Fibroblast of lung (primary cell): ENCODE data around the gene HOXD9. TPM values are rescaled to one million over a fixed set of nuclear protein-coding genes. Genes with fewer than 3 reads are reported as not detected.

Experiments
- DNase-seq, 2 donors: peaks; one replicate each; pipeline versions ENCODE4 v3.0.0 to v3.0.0-alpha.2; 2010; ENCODE audit warnings: low read depth in 2 of 2
- H2AFZ ChIP-seq: 2 replicates; pipeline ENCODE4 v1.5.1; 2012; ENCODE audit warnings: low read length, control low read depth, inconsistent platforms
- H3K27ac ChIP-seq: 2 replicates; pipeline ENCODE4 v1.5.1; 2011; ENCODE audit warnings: low read length, control low read depth; ENCODE audit not compliant: insufficient read depth
- H3K27me3 ChIP-seq: 2 replicates; pipeline ENCODE4 v1.5.1; 2011; ENCODE audit warnings: mild to moderate bottlenecking, low read length; ENCODE audit not compliant: control insufficient read depth, insufficient read depth
- H3K36me3 ChIP-seq: 2 replicates; pipeline ENCODE4 v1.5.1; 2011; ENCODE audit warnings: low read length; ENCODE audit not compliant: control insufficient read depth, insufficient read depth
- H3K4me1 ChIP-seq: 2 replicates; pipeline ENCODE4 v1.5.1; 2011; ENCODE audit warnings: low read length; ENCODE audit not compliant: control insufficient read depth, insufficient read depth; ENCODE audit errors: extremely low read depth
- H3K4me2 ChIP-seq: 2 replicates; pipeline ENCODE4 v1.5.1; 2011; ENCODE audit warnings: low read length, control low read depth; ENCODE audit not compliant: insufficient read depth; ENCODE audit errors: extremely low read depth
- H3K4me3 ChIP-seq, 4 experiments: fragments of 200-600 bp in 1 of 4; sonication (generic) in 1 of 4; replicated peaks in 1 of 4; 2 replicates each; pipeline ENCODE4 v1.5.1; 2011 to 2016; ENCODE audit warnings: low read length in 4 of 4, low read depth in 3 of 4, mild to moderate bottlenecking in 3 of 4, control low read depth in 2 of 4, inconsistent platforms in 1 of 4, mixed read lengths in 1 of 4; ENCODE audit not compliant: insufficient read depth in 1 of 4; ENCODE audit errors: control extremely low read depth in 1 of 4
- H3K79me2 ChIP-seq: 2 replicates; pipeline ENCODE4 v1.5.1; 2012; ENCODE audit warnings: mild to moderate bottlenecking, low read length, inconsistent platforms; ENCODE audit not compliant: control insufficient read depth, insufficient read depth
- H3K9ac ChIP-seq: 2 replicates; pipeline ENCODE4 v1.5.1; 2011; ENCODE audit warnings: mild to moderate bottlenecking, low read length, control low read depth; ENCODE audit not compliant: insufficient read depth
- H3K9me3 ChIP-seq: 2 replicates; pipeline ENCODE4 v1.5.1; 2012; ENCODE audit warnings: low read depth, low read length; ENCODE audit not compliant: control insufficient read depth, insufficient read depth
- H4K20me1 ChIP-seq: 2 replicates; pipeline ENCODE4 v1.5.1; 2011; ENCODE audit warnings: low read length; ENCODE audit not compliant: control insufficient read depth, insufficient read depth; ENCODE audit errors: extremely low read depth
- CTCF ChIP-seq, 2 donors: IDR thresholded peaks in 1 of 2; conservative IDR thresholded peaks in 1 of 2; 1 replicate in 1 of 2; 2 replicates in 1 of 2; pipeline ENCODE4 v1.5.1; 2011 to 2012; ENCODE audit warnings: low read length in 2 of 2, control low read depth in 1 of 2, inconsistent platforms in 1 of 2, low read depth in 1 of 2, mild to moderate bottlenecking in 1 of 2
- EZH2 ChIP-seq: IDR thresholded peaks from 2 replicates; pipeline ENCODE4 v1.5.1; 2012; ENCODE audit warnings: low read length, control low read depth, mild to moderate bottlenecking; ENCODE audit errors: missing control alignments
- polyA plus RNA-seq, 2 donors: library from polyadenylated mRNA; depleted of rRNA in 1 of 2; stranded (reverse) in 1 of 2; unstranded in 1 of 2; fragments of >200 nt; gene quantifications; 2 replicates each; pipeline ENCODE4 v1.2.1, GENCODE V29; 2011 to 2012; ENCODE audit warnings: missing spikeins in 1 of 2
- total RNA-seq: library from RNA; depleted of rRNA; stranded (reverse); fragments of >200 nt; gene quantifications from 2 replicates; pipeline ENCODE4 v1.2.1, GENCODE V29; 2014

Gene HOXD9
- total and polyA plus RNA-seq, 2 donors (not counting 1 experiment from before 2014, with no cell fraction given): not detected

- no peak for DNase-seq
- no peak overlapping the region for H3K4me2 ChIP-seq
- TF ChIP-seq CTCF (conservative IDR thresholded peaks at IDR 0.05 in 1 of 2, IDR thresholded peaks at IDR 0.05 in 1 of 2; ENCODE audit: low read depth in 1 of 2, low read length in 2 of 2): no peak
- TF ChIP-seq EZH2: peak; percentile 87
- no peaks in the 10 kb centered on the region for H3K36me3 ChIP-seq
- H4K20me1 ChIP-seq: no peaks in the 10 kb centered on the region
- H3K9me3 ChIP-seq: no peaks in the 10 kb centered on the region
- H3K27me3 ChIP-seq: peaks cover 75% of the 10 kb centered on the region
- H3K9ac ChIP-seq: no peak overlapping the region
- no peaks in the 10 kb centered on the region for H3K4me1 ChIP-seq
- no peak overlapping the region for H3K27ac ChIP-seq
- no peak overlapping the region for H3K4me3 ChIP-seq
- H3K79me2 ChIP-seq: no peaks in the 10 kb centered on the region
- no peak overlapping the region for H2AFZ ChIP-seq
These were observed 16.6 kb upstream of the HOXD9 start for GRCh38 chr2:176105730-176106580.

- no peak within 1 kb of the TSS for H3K4me2 ChIP-seq
- TF ChIP-seq EZH2 (peak; percentile 99), CTCF (conservative IDR thresholded peaks at IDR 0.05 in 1 of 2, IDR thresholded peaks at IDR 0.05 in 1 of 2; ENCODE audit: low read depth in 1 of 2, low read length in 2 of 2) (no peak)
- no peak within 1 kb of the TSS for H3K9ac ChIP-seq
- no peaks in the 10 kb centered on the region for H3K9me3 ChIP-seq
- no peaks in the 10 kb centered on the region for H3K4me1 ChIP-seq
- peaks cover 75% of the 10 kb centered on the region for H3K27me3 ChIP-seq
- H2AFZ ChIP-seq: no peak within 1 kb of the TSS
- no peaks in the 10 kb centered on the region for H4K20me1 ChIP-seq
- no peak within 1 kb of the TSS for H3K4me3 ChIP-seq
- H3K36me3 ChIP-seq: no peaks in the 10 kb centered on the region
- H3K79me2 ChIP-seq: no peaks in the 10 kb centered on the region
- peak in 1 of 2 donors; percentile 9 for DNase-seq
- no peak within 1 kb of the TSS for H3K27ac ChIP-seq
These were observed 15.7 kb upstream of the HOXD9 start, which contains the start of gene HOXD11 for GRCh38 chr2:176106581-176107539. Gene HOXD11, plus strand, starts transcription at chr2:176107280. Its CDS starts 76 bp downstream, at chr2:176107356.

GRCh38 chr2:176107731-176108181 is 14.8 kb upstream of the HOXD9 start:
- Histone ChIP-seq H3K27ac (no peak overlapping the region), H3K4me1 (no peaks in the 10 kb centered on the region), H3K9me3 (no peaks in the 10 kb centered on the region), H3K4me3 (no peak overlapping the region), H3K27me3 (peaks cover 77% of the 10 kb centered on the region), H3K9ac (no peak overlapping the region), H4K20me1 (no peaks in the 10 kb centered on the region), H3K4me2 (no peak overlapping the region), H3K36me3 (no peaks in the 10 kb centered on the region), H3K79me2 (no peaks in the 10 kb centered on the region), H2AFZ (no peak overlapping the region)
- DNase-seq: no peak
- no peak for TF ChIP-seq CTCF (conservative IDR thresholded peaks at IDR 0.05 in 1 of 2, IDR thresholded peaks at IDR 0.05 in 1 of 2; ENCODE audit: low read depth in 1 of 2, low read length in 2 of 2)
- TF ChIP-seq EZH2: no peak
